Renal cortical epithelial cell (primary cell): ENCODE measurements around the gene DUS2. TPM values are rescaled to one million over a fixed set of nuclear protein-coding genes. Genes with fewer than 3 reads are reported as not detected.
"Not testable (repeated sequence)": the region's sequence is repeated elsewhere in the genome, so short reads cannot be mapped to it uniquely, and the experiment has no call there.

ENCODE experiments used
- DNase-seq: peaks from one replicate; pipeline ENCODE4 v3.0.0-alpha.2; 2011; ENCODE audit warnings: low read depth
- total RNA-seq: library from RNA; depleted of rRNA; stranded (reverse); fragments of >200 nt; gene quantifications from 2 replicates; pipeline ENCODE4 v1.2.3, GENCODE V29; 2014

Gene DUS2
- total RNA-seq, 1 donor from 2014 or later: 19.0 TPM

- DNase-seq: peak; percentile 93
Measured at GRCh38 chr16:68091380-68092261, 68.5 kb downstream of the DUS2 start.

- DNase-seq: not testable (repeated sequence)
Measured at GRCh38 chr16:68092275-68092674, 69.2 kb downstream of the DUS2 start.

GRCh38 chr16:68093816-68094613 lies 70.9 kb downstream of the DUS2 start:
- DNase-seq: no peak

GRCh38 chr16:68094614-68094934 lies 71.5 kb downstream of the DUS2 start:
- DNase-seq: no peak

GRCh38 chr16:68096491-68096890 lies 73.4 kb downstream of the DUS2 start:
- no peak for DNase-seq

- DNase-seq: peak; percentile 64
Measured at GRCh38 chr16:68097088-68097487, 74.0 kb downstream of the DUS2 start.

- DNase-seq: no peak
Measured at GRCh38 chr16:68097895-68098294, 74.8 kb downstream of the DUS2 start.

- no peak for DNase-seq
Measured at GRCh38 chr16:68100488-68100887, 77.4 kb downstream of the DUS2 start.

- no peak for DNase-seq
Measured at GRCh38 chr16:68105611-68106010, 82.5 kb downstream of the DUS2 start.

- DNase-seq: not testable (repeated sequence)
Measured at GRCh38 chr16:68107230-68107928, 84.3 kb downstream of the DUS2 start.

- DNase-seq: not testable (repeated sequence)
Measured at GRCh38 chr16:68109156-68109555, 86.1 kb downstream of the DUS2 start.

GRCh38 chr16:68110611-68111010 lies 87.5 kb downstream of the DUS2 start:
- not testable (repeated sequence) for DNase-seq

GRCh38 chr16:68111379-68111778 lies 88.3 kb downstream of the DUS2 start:
- no peak for DNase-seq

- peak; percentile 39 for DNase-seq
Measured at GRCh38 chr16:68113059-68113761, 90.1 kb downstream of the DUS2 start.

- no peak for DNase-seq
Measured at GRCh38 chr16:68113765-68114240, 90.7 kb downstream of the DUS2 start.

- DNase-seq: not testable (repeated sequence)
Measured at GRCh38 chr16:68114939-68115338, 91.9 kb downstream of the DUS2 start.

GRCh38 chr16:68115851-68116250 lies 92.8 kb downstream of the DUS2 start:
- DNase-seq: no peak

- DNase-seq: peak; percentile 49
Measured at GRCh38 chr16:68116256-68116867, 93.3 kb downstream of the DUS2 start.

GRCh38 chr16:68117884-68118283 lies 94.8 kb downstream of the DUS2 start:
- DNase-seq: no peak

- not testable (repeated sequence) for DNase-seq
Measured at GRCh38 chr16:68118954-68119353, 95.9 kb downstream of the DUS2 start.

GRCh38 chr16:68120496-68120895 lies 97.4 kb downstream of the DUS2 start:
- not testable (repeated sequence) for DNase-seq
